Measurements from ENCODE around the gene GRAP2.
"Not testable (repeated sequence)": the region's sequence is repeated elsewhere in the genome, so short reads cannot be mapped to it uniquely, and the experiment has no call there.

The GRAP2 gene

GRCh38 chr22:39900306-39901227, at the start of gene GRAP2:
Gene GRAP2 (plus strand): TSS chr22:39901084. CDS start chr22:39947107, 46,023 bp downstream.
- DNase-seq (ENCODE audit: low spot score): no peak

GRCh38 chr22:39851606-39852315, 49.1 kb upstream of the GRAP2 start:
- DNase-seq (ENCODE audit: low spot score): no peak

GRCh38 chr22:39852799-39853198, 48.1 kb upstream of the GRAP2 start:
- DNase-seq (ENCODE audit: low spot score): no peak

- no peak for DNase-seq (ENCODE audit: low spot score)
These were observed 44.3 kb upstream of the GRAP2 start for GRCh38 chr22:39856588-39856987.

- DNase-seq (ENCODE audit: low spot score): no peak
These were observed 40.8 kb upstream of the GRAP2 start for GRCh38 chr22:39859903-39860588.

GRCh38 chr22:39868741-39869140, 32.1 kb upstream of the GRAP2 start:
- no peak for DNase-seq (ENCODE audit: low spot score)

- DNase-seq (ENCODE audit: low spot score): not testable (repeated sequence)
These were observed 31.1 kb upstream of the GRAP2 start for GRCh38 chr22:39869797-39870196.

- DNase-seq (ENCODE audit: low spot score): no peak
These were observed 29.7 kb upstream of the GRAP2 start for GRCh38 chr22:39871008-39871798.

- DNase-seq (ENCODE audit: low spot score): no peak
These were observed 28.3 kb upstream of the GRAP2 start for GRCh38 chr22:39872548-39872947.

GRCh38 chr22:39873965-39874364, 26.9 kb upstream of the GRAP2 start:
- no peak for DNase-seq (ENCODE audit: low spot score)

GRCh38 chr22:39875176-39875885, 25.6 kb upstream of the GRAP2 start:
- DNase-seq (ENCODE audit: low spot score): not testable (repeated sequence)

GRCh38 chr22:39877079-39877845, 23.6 kb upstream of the GRAP2 start:
- no peak for DNase-seq (ENCODE audit: low spot score)

GRCh38 chr22:39880722-39881121, 20.2 kb upstream of the GRAP2 start:
- no peak for DNase-seq (ENCODE audit: low spot score)

- no peak for DNase-seq (ENCODE audit: low spot score)
These were observed 17.8 kb upstream of the GRAP2 start for GRCh38 chr22:39883057-39883456.

GRCh38 chr22:39889924-39890323, 11.0 kb upstream of the GRAP2 start:
- DNase-seq (ENCODE audit: low spot score): not testable (repeated sequence)

GRCh38 chr22:39893526-39893925, 7.4 kb upstream of the GRAP2 start, which contains the start of gene ENTHD1:
Gene ENTHD1 (minus strand): TSS chr22:39893760. CDS start chr22:39887748, 6,012 bp downstream.
- no peak for DNase-seq (ENCODE audit: low spot score)

GRCh38 chr22:39894554-39895092, 6.3 kb upstream of the GRAP2 start:
- no peak for DNase-seq (ENCODE audit: low spot score)

GRCh38 chr22:39895682-39896081, 5.2 kb upstream of the GRAP2 start:
- DNase-seq (ENCODE audit: low spot score): no peak

GRCh38 chr22:39896313-39896996, 4.4 kb upstream of the GRAP2 start:
- DNase-seq (ENCODE audit: low spot score): no peak

Measured in iPS-NIHi11 (cell line).